ENCODE results near the gene RHOB. TPM values are rescaled to one million over a fixed set of nuclear protein-coding genes. Genes with fewer than 3 reads are reported as not detected.
A peak's percentile ranks its signal among the peaks of the same experiment; 100 is the strongest.

The RHOB gene
- total RNA-seq, 2 donors from 2014 or later, result 77.5 to 165 TPM

- TF ChIP-seq, protein P1, sequence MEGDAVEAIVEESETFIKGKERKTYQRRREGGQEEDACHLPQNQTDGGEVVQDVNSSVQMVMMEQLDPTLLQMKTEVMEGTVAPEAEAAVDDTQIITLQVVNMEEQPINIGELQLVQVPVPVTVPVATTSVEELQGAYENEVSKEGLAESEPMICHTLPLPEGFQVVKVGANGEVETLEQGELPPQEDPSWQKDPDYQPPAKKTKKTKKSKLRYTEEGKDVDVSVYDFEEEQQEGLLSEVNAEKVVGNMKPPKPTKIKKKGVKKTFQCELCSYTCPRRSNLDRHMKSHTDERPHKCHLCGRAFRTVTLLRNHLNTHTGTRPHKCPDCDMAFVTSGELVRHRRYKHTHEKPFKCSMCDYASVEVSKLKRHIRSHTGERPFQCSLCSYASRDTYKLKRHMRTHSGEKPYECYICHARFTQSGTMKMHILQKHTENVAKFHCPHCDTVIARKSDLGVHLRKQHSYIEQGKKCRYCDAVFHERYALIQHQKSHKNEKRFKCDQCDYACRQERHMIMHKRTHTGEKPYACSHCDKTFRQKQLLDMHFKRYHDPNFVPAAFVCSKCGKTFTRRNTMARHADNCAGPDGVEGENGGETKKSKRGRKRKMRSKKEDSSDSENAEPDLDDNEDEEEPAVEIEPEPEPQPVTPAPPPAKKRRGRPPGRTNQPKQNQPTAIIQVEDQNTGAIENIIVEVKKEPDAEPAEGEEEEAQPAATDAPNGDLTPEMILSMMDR (IDR thresholded peaks at IDR 0.05), result no peak
- H3K27ac ChIP-seq, result no peak overlapping the region
- H3K4me1 ChIP-seq, result peaks cover 4% of the 10 kb centered on the region
- no peak overlapping the region for H3K9ac ChIP-seq (ENCODE audit: low read depth in 2 of 2, low read length in 2 of 2)
- H3K9me3 ChIP-seq, result no peaks in the 10 kb centered on the region
- H3K27me3 ChIP-seq, result no peaks in the 10 kb centered on the region
- intact Hi-C loops (cut with DNase I), result no loop called here
- DNase-seq, result peak; percentile 15
- H3K36me3 ChIP-seq, result no peaks in the 10 kb centered on the region
- no peak overlapping the region for H3K4me3 ChIP-seq
These were observed 18.8 kb upstream of the RHOB start for GRCh38 chr2:20427931-20428526.

GRCh38 chr2:20428717-20429490 lies 18.0 kb upstream of the RHOB start:
- Histone ChIP-seq H3K9me3 (no peaks in the 10 kb centered on the region), H3K9ac (ENCODE audit: low read depth in 2 of 2, low read length in 2 of 2) (no peak overlapping the region), H3K36me3 (no peaks in the 10 kb centered on the region), H3K27me3 (no peaks in the 10 kb centered on the region), H3K4me1 (peaks cover 4% of the 10 kb centered on the region), H3K4me3 (no peak overlapping the region), H3K27ac (no peak overlapping the region)
- TF ChIP-seq, protein P1 (IDR thresholded peaks at IDR 0.05), result no peak
- DNase-seq, result no peak
- intact Hi-C loops (cut with DNase I), result no loop called here

DNA sequence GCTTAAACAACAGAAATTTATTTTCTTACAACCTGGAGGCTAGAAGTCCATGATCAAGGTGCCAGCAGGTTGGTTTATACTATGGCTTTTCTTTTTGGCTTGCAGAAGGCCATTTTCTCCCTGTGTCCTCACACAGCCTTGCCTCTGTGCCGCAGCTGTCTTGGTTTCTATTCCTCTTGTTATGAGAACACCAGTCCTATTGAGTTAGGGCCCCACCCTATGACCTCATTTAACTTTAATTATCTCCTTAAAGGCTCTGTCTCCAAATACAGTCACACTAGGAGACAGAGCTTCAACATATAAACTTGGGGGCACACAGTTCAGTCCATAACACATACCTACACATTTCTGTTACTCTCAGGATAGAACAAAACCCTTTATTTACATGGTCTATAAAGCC lies 17.3 kb upstream of the RHOB start:
- Histone ChIP-seq H3K4me1 (peaks cover 3% of the 10 kb centered on the region), H3K27ac (no peak overlapping the region), H3K36me3 (no peaks in the 10 kb centered on the region), H3K9ac (ENCODE audit: low read depth in 2 of 2, low read length in 2 of 2) (no peak overlapping the region), H3K9me3 (no peaks in the 10 kb centered on the region), H3K27me3 (no peaks in the 10 kb centered on the region), H3K4me3 (no peak overlapping the region)
- intact Hi-C loops (cut with DNase I), result no loop called here
- TF ChIP-seq, protein P1 (IDR thresholded peaks at IDR 0.05), result no peak
- no peak for DNase-seq

DNA sequence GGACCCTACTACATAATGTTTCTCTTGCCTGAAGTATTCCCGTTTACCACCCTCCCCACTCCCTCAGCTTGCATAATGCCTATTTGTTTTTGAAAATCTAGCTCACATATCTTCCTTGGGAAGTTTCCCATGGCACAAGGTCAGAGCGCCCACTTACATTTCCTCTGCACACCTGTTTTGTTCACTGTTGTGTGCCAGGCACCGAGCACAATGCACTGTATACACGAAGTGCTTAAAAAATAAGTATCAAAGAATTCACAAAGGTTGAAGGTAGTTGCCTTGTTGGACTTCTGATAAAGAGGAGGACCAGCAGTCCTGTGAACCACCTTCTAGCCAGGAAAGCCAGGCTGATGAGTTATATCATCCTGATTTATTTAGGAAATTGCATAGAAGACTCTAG lies 16.8 kb upstream of the RHOB start:
- no peaks in the 10 kb centered on the region for H3K4me1 ChIP-seq
- no peak overlapping the region for H3K27ac ChIP-seq
- DNase-seq, result no peak
- H3K9me3 ChIP-seq, result no peaks in the 10 kb centered on the region
- no peak overlapping the region for H3K4me3 ChIP-seq
- no peaks in the 10 kb centered on the region for H3K36me3 ChIP-seq
- TF ChIP-seq, protein P1 (IDR thresholded peaks at IDR 0.05), result no peak
- intact Hi-C loops (cut with DNase I), result no loop called here
- H3K27me3 ChIP-seq, result no peaks in the 10 kb centered on the region
- H3K9ac ChIP-seq (ENCODE audit: low read depth in 2 of 2, low read length in 2 of 2), result no peak overlapping the region

DNA sequence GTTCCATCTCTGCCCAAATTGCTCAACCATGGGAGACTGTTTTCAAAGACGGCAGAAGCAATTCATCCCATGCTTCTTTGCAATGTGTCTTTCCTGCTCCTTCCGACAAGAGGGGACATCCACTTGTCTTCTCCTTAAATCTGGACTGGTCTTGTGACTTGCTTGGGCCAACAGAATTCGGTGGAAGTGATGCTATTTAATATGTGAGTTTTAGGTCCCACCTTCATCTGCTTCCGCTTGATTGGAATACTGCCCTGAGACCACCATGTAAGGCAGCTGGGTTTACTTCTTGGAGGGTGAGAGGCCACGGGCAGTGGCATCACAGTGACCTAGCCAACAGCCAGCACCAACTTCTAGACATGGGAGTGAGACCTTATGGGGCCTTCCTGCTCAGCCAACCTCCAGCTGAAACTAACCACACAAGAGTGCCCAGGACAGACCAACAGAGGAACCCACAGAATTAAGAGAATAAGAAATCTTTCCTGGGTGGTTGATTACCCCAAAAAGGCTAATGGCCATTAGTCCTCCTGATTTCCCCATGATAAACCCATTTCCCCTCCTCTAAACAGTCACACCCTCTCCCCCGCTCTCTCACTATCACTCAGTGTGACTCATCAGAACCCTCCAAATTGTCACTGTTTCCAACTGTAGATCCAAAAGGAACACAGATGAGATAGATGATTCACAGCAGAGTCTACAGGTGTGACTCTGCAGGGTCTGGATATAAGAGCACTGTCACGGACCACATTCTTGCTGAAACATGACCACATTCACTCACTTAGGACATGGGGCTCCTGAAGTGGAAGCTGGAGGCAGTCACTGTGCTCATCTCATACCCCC lies 16.2 kb upstream of the RHOB start:
- Histone ChIP-seq H3K27me3 (no peaks in the 10 kb centered on the region), H3K36me3 (no peaks in the 10 kb centered on the region), H3K4me1 (no peaks in the 10 kb centered on the region), H3K27ac (no peak overlapping the region), H3K9ac (ENCODE audit: low read depth in 2 of 2, low read length in 2 of 2) (no peak overlapping the region), H3K9me3 (no peaks in the 10 kb centered on the region), H3K4me3 (no peak overlapping the region)
- TF ChIP-seq, protein P1 (IDR thresholded peaks at IDR 0.05), result no peak
- intact Hi-C loops (cut with DNase I), result no loop called here
- DNase-seq, result no peak

All from colonic mucosa (tissue), 4 donors.